Loucy (cell line): ENCODE data around the gene VAT1L.

ENCODE experiments used
- EZH2phosphoT487 ChIP-seq: fragments of 200-600 bp; IDR thresholded peaks from 2 replicates; pipeline ENCODE4 v1.6.1; 2018; ENCODE audit warnings: antibody characterized with exemption, mild to moderate bottlenecking, moderate library complexity, borderline replicate concordance
- TF ChIP-seq, protein P1 (sequence below): fragments of 200-600 bp; sonication (generic); conservative IDR thresholded peaks from 2 replicates; pipeline ENCODE4 v1.5.1; 2014; ENCODE audit warnings: mild to moderate bottlenecking, antibody characterized with exemption, low read length

DNA sequence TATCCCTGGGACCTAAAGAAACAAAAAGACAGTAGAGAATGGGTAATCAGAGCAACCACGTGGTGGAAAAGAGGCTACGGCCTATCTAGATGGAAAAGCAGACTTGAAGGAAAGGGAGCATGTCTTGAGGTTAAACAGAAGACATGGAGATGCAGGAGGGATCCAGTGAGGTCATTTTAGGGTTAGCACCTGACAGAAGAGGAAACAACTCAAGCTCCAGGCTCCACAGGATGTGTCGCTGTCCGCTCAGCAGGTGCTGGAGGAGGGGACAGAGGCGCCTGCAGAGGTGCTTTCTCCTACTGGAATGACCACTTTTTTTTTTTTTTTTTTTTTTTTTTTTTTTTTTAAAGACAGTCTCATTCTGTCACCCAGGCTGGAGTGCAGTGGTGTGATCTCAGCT, 186.5 kb downstream of the VAT1L start:
- TF ChIP-seq, protein P1, sequence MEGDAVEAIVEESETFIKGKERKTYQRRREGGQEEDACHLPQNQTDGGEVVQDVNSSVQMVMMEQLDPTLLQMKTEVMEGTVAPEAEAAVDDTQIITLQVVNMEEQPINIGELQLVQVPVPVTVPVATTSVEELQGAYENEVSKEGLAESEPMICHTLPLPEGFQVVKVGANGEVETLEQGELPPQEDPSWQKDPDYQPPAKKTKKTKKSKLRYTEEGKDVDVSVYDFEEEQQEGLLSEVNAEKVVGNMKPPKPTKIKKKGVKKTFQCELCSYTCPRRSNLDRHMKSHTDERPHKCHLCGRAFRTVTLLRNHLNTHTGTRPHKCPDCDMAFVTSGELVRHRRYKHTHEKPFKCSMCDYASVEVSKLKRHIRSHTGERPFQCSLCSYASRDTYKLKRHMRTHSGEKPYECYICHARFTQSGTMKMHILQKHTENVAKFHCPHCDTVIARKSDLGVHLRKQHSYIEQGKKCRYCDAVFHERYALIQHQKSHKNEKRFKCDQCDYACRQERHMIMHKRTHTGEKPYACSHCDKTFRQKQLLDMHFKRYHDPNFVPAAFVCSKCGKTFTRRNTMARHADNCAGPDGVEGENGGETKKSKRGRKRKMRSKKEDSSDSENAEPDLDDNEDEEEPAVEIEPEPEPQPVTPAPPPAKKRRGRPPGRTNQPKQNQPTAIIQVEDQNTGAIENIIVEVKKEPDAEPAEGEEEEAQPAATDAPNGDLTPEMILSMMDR: no peak
- no peak for TF ChIP-seq EZH2phosphoT487
